Activated naive CD4-positive, alpha-beta T cell treated with anti-CD3 and anti-CD28 coated beads, Interleukin-2, amount 50 U/mL, for 16 hours (primary cell): ENCODE results near the gene MTR.

Experiments
- DNase-seq: peaks from one replicate; pipeline ENCODE4 v3.0.0-alpha.2; 2020

MTR gene

GRCh38 chr1:236795035-236795756 is at the start of gene MTR:
TSS of gene MTR (plus strand) at chr1:236795292. CDS start at chr1:236795704, 412 bp downstream.
- DNase-seq = peak; percentile 98

- DNase-seq = no peak
These were observed 48.3 kb upstream of the MTR start for GRCh38 chr1:236746785-236747184.

- no peak for DNase-seq
These were observed 47.6 kb upstream of the MTR start for GRCh38 chr1:236747311-236747985.

- DNase-seq = no peak
These were observed 46.7 kb upstream of the MTR start for GRCh38 chr1:236748268-236748870.

- DNase-seq = no peak
These were observed 44.2 kb upstream of the MTR start for GRCh38 chr1:236750928-236751327.

- DNase-seq = no peak
These were observed 43.7 kb upstream of the MTR start for GRCh38 chr1:236751385-236751784.

GRCh38 chr1:236751935-236752334 is 43.2 kb upstream of the MTR start:
- DNase-seq = no peak

- no peak for DNase-seq
These were observed 41.6 kb upstream of the MTR start for GRCh38 chr1:236753516-236753915.

GRCh38 chr1:236753964-236754363 is 41.1 kb upstream of the MTR start:
- no peak for DNase-seq

- no peak for DNase-seq
These were observed 40.4 kb upstream of the MTR start for GRCh38 chr1:236754525-236755210.

GRCh38 chr1:236757640-236758039 is 37.5 kb upstream of the MTR start:
- no peak for DNase-seq

- no peak for DNase-seq
These were observed 35.7 kb upstream of the MTR start for GRCh38 chr1:236759252-236759859.

GRCh38 chr1:236760480-236760879 is 34.6 kb upstream of the MTR start:
- no peak for DNase-seq

GRCh38 chr1:236760986-236761385 is 34.1 kb upstream of the MTR start:
- DNase-seq = no peak

- DNase-seq = no peak
These were observed 33.5 kb upstream of the MTR start for GRCh38 chr1:236761397-236762132.

GRCh38 chr1:236762410-236762809 is 32.7 kb upstream of the MTR start:
- DNase-seq = no peak

- DNase-seq = no peak
These were observed 29.3 kb upstream of the MTR start for GRCh38 chr1:236765831-236766230.

GRCh38 chr1:236766506-236766905 is 28.6 kb upstream of the MTR start:
- no peak for DNase-seq

GRCh38 chr1:236767276-236767675 is 27.8 kb upstream of the MTR start:
- DNase-seq = no peak

- DNase-seq = no peak
These were observed 26.5 kb upstream of the MTR start for GRCh38 chr1:236768601-236769000.

GRCh38 chr1:236773919-236774318 is 21.2 kb upstream of the MTR start:
- DNase-seq = no peak

GRCh38 chr1:236774926-236775325 is 20.2 kb upstream of the MTR start:
- no peak for DNase-seq
